GM18502 (cell line): ENCODE measurements around the gene GRXCR2.
A peak's percentile ranks its signal among the peaks of the same experiment; 100 is the strongest.
"Not testable (repeated sequence)": the region's sequence is repeated elsewhere in the genome, so short reads cannot be mapped to it uniquely, and the experiment has no call there.

Experiments used
- ATAC-seq: cut with Tn5 transposase; IDR thresholded peaks from one replicate; pipeline ENCODE4 v1.9.1; 2021; ENCODE audit warnings: mild to moderate bottlenecking; ENCODE audit not compliant: unreplicated experiment, poor library complexity

Gene GRXCR2

DNA sequence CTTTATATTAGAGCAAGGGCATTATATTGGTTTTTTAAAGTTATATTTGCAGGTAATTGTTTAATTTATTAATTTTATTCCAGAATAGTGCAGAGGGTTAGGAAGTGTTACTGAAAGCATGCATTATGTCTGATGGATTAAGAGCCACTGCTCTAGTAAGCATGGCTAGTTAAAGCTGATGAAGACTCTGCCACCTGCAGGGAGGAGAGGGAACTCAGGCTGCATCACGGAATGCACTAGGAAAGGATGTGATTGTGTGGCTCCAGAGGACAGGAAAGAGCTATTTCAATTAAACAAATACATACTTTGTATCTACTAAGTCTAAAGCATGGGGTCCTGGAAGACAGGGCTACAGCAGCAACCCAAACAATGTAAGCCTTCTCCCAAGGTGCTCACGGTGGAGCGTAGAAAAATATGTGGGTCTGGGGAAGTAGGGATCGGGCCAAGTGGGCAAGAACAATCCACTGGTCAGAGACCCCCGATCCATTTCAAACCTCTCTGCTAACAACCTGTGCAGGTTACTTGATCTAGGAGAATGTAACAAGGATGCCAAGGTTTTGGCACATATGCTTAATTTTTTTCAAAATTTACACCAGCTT lies 15.3 kb upstream of the GRXCR2 start:
- no peak for ATAC-seq

DNA sequence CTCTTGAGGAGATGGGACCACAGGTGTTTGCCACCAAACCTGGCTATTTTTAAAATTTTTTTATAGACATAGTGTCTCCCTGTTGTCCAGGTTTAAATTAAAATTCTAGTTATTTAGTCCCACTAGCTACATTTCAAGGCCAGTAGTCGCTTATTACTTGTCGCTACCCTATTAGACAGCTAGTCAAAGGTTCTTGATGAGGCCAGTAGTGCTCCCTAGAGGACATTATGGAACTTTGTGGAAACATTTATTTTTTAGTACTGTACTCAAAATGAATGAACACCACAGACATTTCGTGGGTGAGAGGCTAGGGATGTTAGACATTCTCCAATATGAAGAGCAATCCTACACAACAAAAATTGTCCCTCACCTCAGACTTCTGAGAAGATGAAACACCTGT lies 14.4 kb upstream of the GRXCR2 start:
- no peak for ATAC-seq

DNA sequence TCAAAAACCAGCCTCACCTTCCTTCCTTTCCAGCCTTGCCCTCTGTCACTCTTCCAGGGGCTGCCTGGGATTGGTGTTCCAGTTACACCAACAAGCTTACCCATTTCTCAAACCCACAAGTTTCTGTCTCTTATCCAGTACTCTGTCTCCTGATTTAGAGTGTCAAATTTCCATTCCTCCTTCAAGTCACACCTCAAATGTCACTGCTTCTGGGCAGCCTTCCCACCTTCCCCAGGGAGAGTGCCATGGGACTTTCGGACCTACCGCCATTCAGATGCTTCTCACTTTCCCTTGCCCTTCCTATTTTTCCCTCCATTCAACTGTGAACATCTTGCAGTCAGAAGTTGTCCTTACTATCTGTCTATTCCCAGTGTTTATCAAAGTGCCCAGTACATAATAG lies 2.0 kb upstream of the GRXCR2 start:
- no peak for ATAC-seq

DNA sequence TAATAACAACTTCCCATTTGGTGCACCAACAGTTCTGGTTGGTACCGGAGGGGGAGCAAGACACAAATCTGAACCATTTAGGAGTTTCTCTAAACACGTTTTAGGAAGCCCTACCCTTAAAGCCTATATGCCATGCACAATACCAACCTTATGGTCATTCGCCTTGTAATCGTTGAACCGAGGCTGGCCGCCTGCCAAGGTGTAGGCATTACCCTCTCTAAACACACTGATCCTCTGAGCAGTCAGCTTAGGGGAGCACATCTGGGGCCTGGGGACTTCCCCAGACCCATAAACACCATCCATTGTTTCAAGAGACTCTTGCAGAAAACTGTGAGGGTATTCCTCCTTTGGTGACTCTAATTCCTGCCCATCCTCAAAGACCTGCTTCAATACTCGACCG lies 328 bp downstream of the GRXCR2 start:
- ATAC-seq: no peak

DNA sequence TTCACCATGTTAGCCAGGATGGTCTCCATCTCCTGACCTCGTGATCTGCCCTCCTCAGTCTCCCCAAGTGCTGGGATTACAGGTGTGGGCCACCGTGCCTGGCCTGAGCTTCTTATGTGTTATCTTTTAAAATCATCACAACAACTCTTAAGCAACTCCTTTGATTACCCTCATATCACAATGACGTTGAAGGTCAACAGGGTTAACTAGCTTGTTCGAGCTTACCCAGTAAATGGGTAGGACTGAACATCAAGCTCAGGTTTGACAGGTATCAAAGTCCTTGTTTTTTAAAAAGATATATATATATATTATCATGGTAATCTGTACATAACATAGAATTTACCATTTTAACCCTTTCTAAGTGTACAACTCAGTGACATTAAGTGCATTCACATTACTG lies 3.1 kb downstream of the GRXCR2 start:
- ATAC-seq: no peak

DNA sequence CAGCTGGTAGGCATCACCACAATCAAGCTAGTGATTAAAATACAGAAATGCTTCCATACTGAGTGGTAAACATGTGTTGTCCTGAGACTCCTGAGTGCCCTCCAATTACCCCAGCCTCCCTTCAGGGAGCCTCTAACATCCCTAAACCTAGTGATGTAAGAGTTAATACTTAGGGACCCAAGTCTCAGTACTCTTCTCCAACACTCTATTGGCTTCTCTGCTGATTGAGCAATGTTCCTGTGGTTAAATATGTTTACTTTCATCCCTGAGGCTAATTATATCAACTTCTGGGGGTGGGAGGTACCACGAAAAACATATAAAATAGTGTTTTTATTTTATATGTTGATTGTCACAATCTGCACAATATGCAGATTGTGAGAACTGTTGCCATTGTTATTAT lies 5.0 kb downstream of the GRXCR2 start:
- no peak for ATAC-seq

DNA sequence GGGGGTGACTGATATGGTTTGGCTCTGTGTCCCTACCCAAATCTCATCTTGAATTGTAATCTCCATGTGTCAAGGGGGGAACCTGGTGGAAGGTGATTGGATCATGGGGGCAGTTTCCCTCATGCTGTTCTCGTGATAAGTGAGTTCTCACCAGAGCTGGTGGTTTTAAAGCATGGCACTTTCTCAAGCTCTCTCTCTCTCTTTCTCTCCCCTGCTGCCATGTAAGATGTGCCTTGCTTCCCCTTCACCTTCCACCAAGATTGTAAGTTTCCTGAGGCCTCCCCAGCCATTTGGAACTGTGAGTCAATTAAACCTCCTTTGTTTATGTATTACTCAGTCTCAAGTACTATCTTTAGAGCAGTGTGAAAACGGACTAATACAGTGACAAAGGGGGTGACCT lies 8.4 kb downstream of the GRXCR2 start:
- ATAC-seq: not testable (repeated sequence)

DNA sequence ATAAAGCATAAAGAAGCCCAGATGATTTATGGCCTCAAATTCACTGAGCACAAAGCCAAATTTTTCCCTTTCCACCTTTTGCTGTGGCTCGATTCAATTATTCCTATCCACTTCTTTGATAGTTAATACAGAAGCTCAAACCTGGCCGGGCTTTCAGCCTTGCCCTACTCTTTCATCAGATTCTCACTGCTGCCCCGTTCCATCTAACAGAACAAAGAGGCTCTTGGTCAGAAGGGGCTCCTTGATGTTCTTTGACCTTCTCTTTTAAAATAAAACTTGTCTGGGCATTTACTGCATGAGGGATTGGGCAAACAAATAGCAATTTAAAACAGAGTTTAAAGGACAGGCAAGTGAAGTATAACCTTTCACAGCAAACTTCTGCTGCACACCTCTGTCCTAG lies 9.8 kb downstream of the GRXCR2 start:
- no peak for ATAC-seq

DNA sequence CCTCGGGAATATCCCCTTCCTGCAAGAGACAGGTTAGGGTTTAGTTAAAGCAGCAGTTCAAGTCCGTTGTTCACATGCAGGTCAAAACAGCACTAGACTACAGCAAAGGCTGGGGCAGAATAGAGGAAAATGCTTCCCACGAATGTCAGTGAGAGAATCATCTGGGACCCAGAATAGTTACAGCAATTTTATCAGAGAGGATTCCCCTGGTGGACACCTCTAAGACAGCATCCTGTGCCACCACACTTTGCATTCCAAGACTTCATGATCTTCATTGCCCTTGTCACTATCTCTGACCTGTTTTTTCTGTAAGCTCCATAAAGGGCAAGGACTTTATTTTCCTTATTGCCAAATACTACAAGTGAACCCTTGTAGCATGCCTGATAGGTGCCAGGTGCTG lies 12.9 kb downstream of the GRXCR2 start:
- no peak for ATAC-seq

DNA sequence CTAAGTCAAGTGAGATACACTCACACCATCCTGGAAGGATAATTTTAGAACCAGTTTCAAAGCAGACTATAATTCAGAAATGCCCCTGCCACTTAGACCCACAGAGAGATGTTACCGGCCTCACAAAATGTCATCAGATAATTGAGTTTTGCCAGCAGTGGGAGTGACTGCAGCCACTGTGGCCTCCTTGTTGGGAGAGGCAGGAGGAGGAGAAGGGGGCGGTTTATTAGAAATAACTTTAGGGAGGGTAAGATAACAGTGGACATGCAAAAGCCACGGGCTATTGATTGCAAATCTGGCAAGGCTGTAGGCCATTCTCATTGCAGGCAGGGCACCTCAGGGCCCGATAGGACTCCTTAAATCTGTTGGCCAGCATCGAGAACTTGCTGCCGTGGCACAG lies 13.4 kb downstream of the GRXCR2 start:
- no peak for ATAC-seq

DNA sequence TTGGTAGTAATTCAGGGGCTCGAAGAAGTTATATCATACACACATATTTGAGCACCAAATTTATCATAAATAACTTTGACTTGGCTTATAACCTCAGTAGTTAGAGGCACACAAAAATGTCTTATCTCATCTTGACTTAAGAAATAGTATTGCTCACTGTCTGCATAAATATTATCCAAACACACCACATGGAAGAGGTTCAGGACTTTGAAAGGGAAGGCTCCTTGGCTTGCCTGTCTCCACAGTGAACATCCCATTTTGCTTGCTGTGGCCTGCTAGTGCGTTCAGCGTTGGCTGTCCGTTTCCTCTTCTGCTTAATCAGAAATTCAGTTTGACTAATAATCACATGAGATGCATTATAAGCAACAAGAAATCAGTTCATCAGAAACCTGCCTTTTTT lies 13.9 kb downstream of the GRXCR2 start:
- ATAC-seq: no peak

DNA sequence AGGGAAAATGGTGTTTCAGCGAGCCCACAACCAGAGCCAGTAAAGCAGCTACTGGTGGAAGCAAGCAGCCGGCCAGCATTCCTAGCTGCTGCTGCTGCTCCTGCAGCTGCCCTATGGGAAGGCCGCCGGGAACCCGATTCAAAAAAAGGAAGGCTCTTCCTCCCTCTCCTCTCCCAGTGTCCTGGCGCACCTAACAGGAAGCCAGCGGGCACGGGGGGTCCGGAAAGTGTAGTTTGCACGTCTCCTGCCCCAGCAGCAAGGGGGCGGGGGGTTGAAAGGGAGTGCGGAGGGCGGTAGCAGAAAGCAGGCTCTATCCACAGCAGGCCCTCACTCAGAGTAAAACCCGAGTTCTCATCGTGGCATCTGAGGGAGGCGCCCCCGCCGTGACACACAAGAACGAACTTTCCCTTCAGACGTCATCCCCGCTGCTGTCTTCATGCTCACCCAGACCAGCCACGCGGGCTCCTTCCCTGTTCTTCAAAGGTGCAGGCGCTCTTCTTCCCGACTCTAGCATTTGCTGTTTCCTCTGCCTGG lies 16.5 kb downstream of the GRXCR2 start:
- peak; percentile 55 for ATAC-seq

DNA sequence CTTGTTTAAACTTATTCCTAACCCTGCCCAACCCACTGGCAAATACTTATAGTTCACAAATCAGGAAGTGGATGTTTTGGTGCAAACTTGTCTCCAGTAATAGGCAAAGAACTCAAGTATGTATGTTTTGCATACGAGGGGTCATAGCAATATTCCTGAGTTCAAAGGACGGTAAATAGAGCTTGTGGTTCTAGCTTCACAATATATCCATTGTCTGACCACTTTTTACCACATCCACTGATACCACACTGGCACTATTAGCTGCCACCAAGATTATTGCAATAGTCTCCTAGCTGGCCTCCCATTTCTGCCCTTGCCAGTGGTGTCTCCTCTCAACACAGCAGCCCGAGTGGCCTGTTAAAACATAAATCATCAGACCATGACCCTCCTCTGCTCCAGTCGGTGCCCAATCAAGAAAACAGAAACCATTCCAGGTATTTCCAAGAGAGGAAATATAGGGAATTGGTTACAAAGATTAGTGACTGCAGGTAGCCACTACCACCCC lies 17.0 kb downstream of the GRXCR2 start:
- no peak for ATAC-seq

DNA sequence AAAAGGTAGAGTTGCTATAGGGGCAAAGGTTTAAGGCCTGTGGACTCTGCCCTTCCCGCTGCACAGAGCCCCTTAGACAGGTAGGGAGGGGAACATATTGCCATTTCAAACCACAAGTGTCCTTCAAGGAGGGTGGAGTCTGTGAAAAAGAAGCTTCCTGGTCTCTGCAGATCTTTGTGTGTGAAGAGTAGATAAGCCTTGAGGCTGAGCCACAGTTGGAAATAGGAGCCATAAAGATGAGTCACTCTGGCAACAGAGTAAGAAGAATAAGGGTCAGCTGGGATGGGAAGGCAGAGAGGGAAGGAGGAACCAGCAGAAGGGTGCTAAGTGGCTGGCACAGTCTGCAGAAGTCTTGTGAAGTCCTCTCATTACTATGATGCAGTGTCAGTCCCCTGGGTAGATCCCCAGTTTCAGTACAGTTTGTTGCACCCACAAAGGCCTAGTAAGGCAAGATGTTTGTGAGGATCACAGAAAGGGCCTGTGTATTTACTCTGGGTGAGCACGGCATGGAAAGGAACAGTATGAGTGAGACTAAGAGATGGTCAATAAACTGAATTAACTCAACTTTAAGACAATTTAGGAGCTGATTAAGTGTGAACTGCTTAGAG lies 18.1 kb downstream of the GRXCR2 start:
- no peak for ATAC-seq

DNA sequence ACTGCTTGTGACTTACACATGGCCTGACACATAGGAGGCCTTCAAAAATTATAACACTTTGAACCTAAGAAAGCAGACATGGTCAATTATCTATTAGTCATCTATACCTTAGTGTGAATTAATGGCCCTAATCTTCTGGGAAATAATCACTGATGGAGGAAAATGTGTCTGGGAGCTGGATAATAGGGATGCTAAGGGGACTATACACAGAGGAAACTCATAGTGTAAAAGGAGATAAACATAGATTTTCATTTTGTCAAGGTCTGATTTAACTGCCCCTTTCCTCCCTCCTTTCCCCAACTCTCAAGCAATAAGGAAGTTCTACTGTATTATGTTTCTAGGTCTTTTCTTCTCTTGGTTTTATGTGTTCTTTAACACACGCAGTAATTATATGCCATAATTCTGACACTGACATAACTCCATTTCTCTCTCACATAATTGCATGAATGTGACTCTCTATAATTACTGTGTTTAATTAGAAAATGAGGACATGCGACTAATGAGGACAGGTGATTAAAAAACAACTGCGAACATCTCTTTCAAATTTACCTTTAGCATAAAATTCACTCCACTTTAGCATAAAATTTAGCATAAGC lies 18.9 kb downstream of the GRXCR2 start:
- ATAC-seq: no peak

DNA sequence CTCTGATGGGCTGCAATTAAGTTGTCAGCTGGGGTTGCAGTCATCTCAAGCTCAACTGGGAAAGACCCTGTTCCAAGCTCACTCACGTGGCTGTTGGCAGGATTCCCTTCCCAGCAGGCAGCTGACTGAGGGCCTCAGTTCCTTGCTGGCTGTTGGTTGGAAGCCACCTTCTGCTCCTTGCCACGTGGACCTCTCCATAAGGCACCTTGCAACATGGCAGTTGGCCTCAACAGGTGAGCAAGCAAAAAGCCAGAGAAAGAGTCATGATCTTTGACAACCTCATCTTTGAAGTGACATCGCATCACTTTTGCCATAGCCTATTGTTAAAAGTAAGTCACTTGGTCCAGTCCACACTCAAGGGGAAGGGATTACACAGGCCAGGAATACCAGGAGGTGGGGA lies 19.8 kb downstream of the GRXCR2 start:
- no peak for ATAC-seq

DNA sequence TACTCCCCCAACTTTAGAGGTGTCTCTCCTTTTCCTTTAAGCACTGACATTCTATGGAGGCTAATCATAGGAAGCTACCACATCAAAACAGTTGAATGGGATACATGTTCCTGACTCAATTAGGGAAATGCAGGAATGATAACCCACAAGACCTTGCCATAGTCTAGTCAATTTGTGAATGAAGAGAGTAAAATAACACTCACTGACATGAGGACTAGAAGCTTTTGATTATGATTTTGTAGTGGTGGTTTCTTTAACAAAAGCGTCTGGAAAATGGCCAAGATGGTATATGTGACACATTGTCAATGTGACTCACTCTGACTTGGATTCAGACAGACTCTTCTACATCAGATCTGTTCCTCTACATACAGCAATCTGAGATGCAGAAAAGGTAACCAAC lies 24.0 kb downstream of the GRXCR2 start:
- ATAC-seq: no peak

DNA sequence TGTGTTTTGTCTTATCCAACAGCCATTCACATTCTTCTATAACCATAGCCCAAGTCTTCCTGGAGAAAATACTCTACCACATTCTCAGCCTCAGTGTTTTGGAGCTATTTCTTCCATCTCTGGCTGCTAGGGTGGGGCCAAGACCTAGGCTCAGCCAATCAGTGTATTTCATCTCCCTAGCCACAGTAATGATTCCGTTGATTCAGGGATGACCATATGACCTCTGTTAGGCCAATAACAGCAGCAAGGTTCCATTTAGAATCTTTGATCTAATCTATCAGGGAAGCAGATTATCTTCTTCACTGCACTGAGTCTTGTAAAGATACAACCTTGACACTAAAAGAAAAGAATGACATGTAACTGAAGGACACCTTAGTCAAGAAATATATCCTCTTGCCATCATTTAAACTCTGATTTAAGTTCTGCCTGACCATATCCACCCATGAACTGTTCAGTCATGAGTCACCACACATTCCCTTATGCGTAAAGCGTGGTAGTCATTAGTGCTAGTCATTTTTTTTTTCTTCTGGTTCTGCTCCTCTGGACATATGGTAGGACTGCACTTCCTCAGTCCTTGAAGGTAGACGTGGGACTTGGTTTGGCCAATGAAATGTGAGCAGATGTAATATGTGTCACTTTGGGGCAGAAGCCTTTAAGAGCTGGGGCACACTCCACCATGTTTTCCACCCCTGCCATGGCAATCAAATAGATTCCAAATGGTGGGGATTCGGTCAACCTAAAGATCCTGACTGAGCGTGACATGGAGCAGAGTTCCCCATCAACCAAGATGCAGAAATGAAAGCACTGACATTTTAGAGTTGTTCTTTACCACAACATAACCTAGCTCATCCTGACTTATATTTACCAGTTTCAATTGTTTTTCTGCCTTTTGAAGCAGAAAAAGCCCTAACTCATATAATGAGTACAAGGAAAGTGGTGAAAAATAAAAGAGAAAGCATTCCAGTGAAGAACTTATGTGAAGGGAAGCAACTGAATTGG lies 25.0 kb downstream of the GRXCR2 start:
- ATAC-seq: no peak

DNA sequence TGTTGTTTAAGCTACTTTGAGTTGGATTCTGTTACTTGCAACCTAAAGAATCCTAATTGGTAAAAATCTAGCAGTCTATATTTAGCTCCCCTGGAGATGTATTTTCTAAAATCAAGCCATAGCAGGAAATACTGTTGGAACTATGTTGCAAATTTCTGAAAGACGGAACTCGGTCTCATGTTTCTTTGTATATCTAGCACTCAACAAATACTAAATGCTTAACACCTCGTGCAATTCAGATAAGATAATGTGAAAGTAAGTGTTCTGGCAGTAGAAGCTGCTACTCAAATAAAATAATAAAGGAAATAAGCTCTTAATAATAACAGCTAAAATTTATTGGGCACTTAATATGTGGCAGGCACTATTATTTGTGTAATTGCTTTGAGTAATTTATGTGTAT lies 26.7 kb downstream of the GRXCR2 start:
- no peak for ATAC-seq

DNA sequence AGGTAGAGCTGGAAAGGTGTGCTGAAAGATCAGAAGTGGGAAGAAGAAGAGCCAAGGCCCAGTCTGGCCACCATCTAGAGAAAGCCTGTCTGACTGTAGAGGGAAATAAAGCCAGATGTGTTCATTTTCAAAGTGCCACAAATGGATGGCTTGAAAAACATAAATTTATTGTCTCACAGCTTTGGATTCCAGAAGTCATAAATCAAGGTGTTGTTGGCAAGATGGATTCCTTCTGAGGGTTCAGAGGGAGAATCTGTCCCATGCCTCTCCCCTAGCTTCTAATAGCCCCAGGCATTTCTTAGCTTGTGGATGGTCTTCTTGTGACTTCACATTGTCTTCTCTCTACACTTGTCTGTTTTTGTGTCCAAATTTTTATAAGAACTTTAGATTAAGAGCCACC lies 31.5 kb downstream of the GRXCR2 start:
- no peak for ATAC-seq
